Cardiac fibroblast (primary cell): Measurements from ENCODE around the gene NLRP6.

Experiments
- DNase-seq, 2 donors: peaks; one replicate each; pipeline versions ENCODE4 v3.0.0 to v3.0.0-alpha.2; 2010; ENCODE audit warnings: low read depth in 2 of 2
- H3K4me3 ChIP-seq, 2 donors: replicated peaks in 1 of 2; 1 replicate in 1 of 2; 2 replicates in 1 of 2; pipeline ENCODE4 v1.5.1; 2011; ENCODE audit warnings: low read depth in 2 of 2, low read length in 2 of 2, mild to moderate bottlenecking in 2 of 2, moderate library complexity in 1 of 2
- CTCF ChIP-seq: IDR thresholded peaks from one replicate; pipeline ENCODE4 v1.5.1; 2011; ENCODE audit warnings: low read depth, mild to moderate bottlenecking, low read length, inconsistent platforms

Gene NLRP6

GRCh38 chr11:276219-276618 lies 2.0 kb upstream of the NLRP6 start:
- no peak for TF ChIP-seq CTCF
- no peak for DNase-seq
- no peak overlapping the region for H3K4me3 ChIP-seq

- no peak overlapping the region for H3K4me3 ChIP-seq
- no peak for TF ChIP-seq CTCF
- no peak for DNase-seq
These were observed 1.1 kb downstream of the NLRP6 start for GRCh38 chr11:279040-279965.

GRCh38 chr11:279966-280705 lies 1.9 kb downstream of the NLRP6 start:
- no peak for TF ChIP-seq CTCF
- DNase-seq, result peak; percentile 40 to 42
- no peak overlapping the region for H3K4me3 ChIP-seq

GRCh38 chr11:280706-281485 lies 2.7 kb downstream of the NLRP6 start:
- no peak overlapping the region for H3K4me3 ChIP-seq
- no peak for TF ChIP-seq CTCF
- no peak for DNase-seq

GRCh38 chr11:281486-282161 lies 3.4 kb downstream of the NLRP6 start:
- no peak for TF ChIP-seq CTCF
- DNase-seq, result no peak
- H3K4me3 ChIP-seq, result no peak overlapping the region

GRCh38 chr11:282171-282570 lies 4.0 kb downstream of the NLRP6 start:
- no peak overlapping the region for H3K4me3 ChIP-seq
- DNase-seq, result no peak
- TF ChIP-seq CTCF, result no peak
